ENCODE measurements around the gene CSNK1D. TPM values are rescaled to one million over a fixed set of nuclear protein-coding genes. Genes with fewer than 3 reads are reported as not detected.

The CSNK1D gene
- total RNA-seq, 1 donor from 2014 or later, result 29.0 TPM

GRCh38 chr17:82241183-82241925, 32.1 kb downstream of the CSNK1D start:
- DNase-seq (ENCODE audit: low read depth), result peak; percentile 83

- DNase-seq (ENCODE audit: low read depth), result no peak
Measured at GRCh38 chr17:82240506-82241182, 32.9 kb downstream of the CSNK1D start.

GRCh38 chr17:82239926-82240505, 33.5 kb downstream of the CSNK1D start:
- peak; percentile 71 for DNase-seq (ENCODE audit: low read depth)

- DNase-seq (ENCODE audit: low read depth), result peak; percentile 48
Measured at GRCh38 chr17:82239401-82239925, 34.0 kb downstream of the CSNK1D start.

- DNase-seq (ENCODE audit: low read depth), result peak; percentile 60
Measured at GRCh38 chr17:82238472-82239201, 34.9 kb downstream of the CSNK1D start.

- peak; percentile 15 for DNase-seq (ENCODE audit: low read depth)
Measured at GRCh38 chr17:82237746-82238471, 35.6 kb downstream of the CSNK1D start.

- DNase-seq (ENCODE audit: low read depth), result no peak
Measured at GRCh38 chr17:82237083-82237745, 36.3 kb downstream of the CSNK1D start.

GRCh38 chr17:82236142-82236971, 37.1 kb downstream of the CSNK1D start:
- peak; percentile 62 for DNase-seq (ENCODE audit: low read depth)

GRCh38 chr17:82235775-82236141, 37.7 kb downstream of the CSNK1D start:
- peak; percentile 41 for DNase-seq (ENCODE audit: low read depth)

GRCh38 chr17:82235056-82235774, 38.3 kb downstream of the CSNK1D start:
- DNase-seq (ENCODE audit: low read depth), result no peak

GRCh38 chr17:82234211-82235055, 39.1 kb downstream of the CSNK1D start:
- no peak for DNase-seq (ENCODE audit: low read depth)

- peak; percentile 57 for DNase-seq (ENCODE audit: low read depth)
Measured at GRCh38 chr17:82232876-82233785, 40.4 kb downstream of the CSNK1D start.

- DNase-seq (ENCODE audit: low read depth), result no peak
Measured at GRCh38 chr17:82232322-82232820, 41.1 kb downstream of the CSNK1D start.

- peak; percentile 26 for DNase-seq (ENCODE audit: low read depth)
Measured at GRCh38 chr17:82231562-82232321, 41.8 kb downstream of the CSNK1D start.

GRCh38 chr17:82231312-82231561, 42.3 kb downstream of the CSNK1D start:
- no peak for DNase-seq (ENCODE audit: low read depth)

All from myocyte (in vitro differentiated cells).